GM18511 (cell line): ENCODE measurements around the gene CD82.

Source experiments
- ATAC-seq: cut with Tn5 transposase; IDR thresholded peaks from one replicate; pipeline ENCODE4 v1.9.1; 2021; ENCODE audit warnings: mild to moderate bottlenecking, moderate library complexity; ENCODE audit not compliant: unreplicated experiment

Gene CD82

GRCh38 chr11:44574610-44575287 lies 9.3 kb downstream of the CD82 start:
- peak; percentile 53 for ATAC-seq

GRCh38 chr11:44575288-44575672 lies 9.8 kb downstream of the CD82 start:
- ATAC-seq = no peak

GRCh38 chr11:44575962-44576361 lies 10.5 kb downstream of the CD82 start:
- ATAC-seq = no peak

- no peak for ATAC-seq
Measured at GRCh38 chr11:44576656-44577055, 11.2 kb downstream of the CD82 start.

GRCh38 chr11:44577231-44577830 lies 11.9 kb downstream of the CD82 start:
- no peak for ATAC-seq

- peak; percentile 62 for ATAC-seq
Measured at GRCh38 chr11:44578279-44578678, 12.8 kb downstream of the CD82 start.

GRCh38 chr11:44579302-44579761 lies 13.9 kb downstream of the CD82 start:
- no peak for ATAC-seq

GRCh38 chr11:44580701-44581100 lies 15.2 kb downstream of the CD82 start:
- ATAC-seq = no peak

- ATAC-seq = no peak
Measured at GRCh38 chr11:44581246-44581645, 15.8 kb downstream of the CD82 start.

- no peak for ATAC-seq
Measured at GRCh38 chr11:44582641-44583352, 17.3 kb downstream of the CD82 start.

- no peak for ATAC-seq
Measured at GRCh38 chr11:44583353-44583669, 17.8 kb downstream of the CD82 start.

- ATAC-seq = no peak
Measured at GRCh38 chr11:44585421-44585820, 20.0 kb downstream of the CD82 start.

GRCh38 chr11:44589301-44589700 lies 23.8 kb downstream of the CD82 start:
- no peak for ATAC-seq

- ATAC-seq = no peak
Measured at GRCh38 chr11:44590769-44591168, 25.3 kb downstream of the CD82 start.

- ATAC-seq = no peak
Measured at GRCh38 chr11:44591557-44591956, 26.1 kb downstream of the CD82 start.

- no peak for ATAC-seq
Measured at GRCh38 chr11:44592125-44592940, 26.9 kb downstream of the CD82 start.

- no peak for ATAC-seq
Measured at GRCh38 chr11:44593251-44593650, 27.8 kb downstream of the CD82 start.

- no peak for ATAC-seq
Measured at GRCh38 chr11:44595006-44595405, 29.5 kb downstream of the CD82 start.

GRCh38 chr11:44595964-44596381 lies 30.5 kb downstream of the CD82 start:
- no peak for ATAC-seq

- ATAC-seq = peak; percentile 37
Measured at GRCh38 chr11:44596525-44597276, 31.2 kb downstream of the CD82 start.
